DOHH2 (cell line): ENCODE measurements around the gene FGGY.
A peak's percentile ranks its signal among the peaks of the same experiment; 100 is the strongest.

ENCODE experiments used
- H3F3A ChIP-seq: fragments of 200-600 bp; sonication (generic), shearing (Covaris generic); 2 replicates; pipeline ENCODE4 v1.6.0; 2016; ENCODE audit warnings: antibody characterized with exemption, mild to moderate bottlenecking; ENCODE audit not compliant: control insufficient read depth, insufficient read depth
- H3K27ac ChIP-seq: fragments of 200-600 bp; sonication (generic); 2 replicates; pipeline ENCODE4 v1.5.1; 2014; ENCODE audit warnings: low read depth, mild to moderate bottlenecking, low read length, moderate library complexity
- H3K27me3 ChIP-seq: fragments of 200-600 bp; sonication (generic); 2 replicates; pipeline ENCODE4 v1.6.1; 2014; ENCODE audit warnings: mild to moderate bottlenecking, low read length, mixed read lengths; ENCODE audit not compliant: control insufficient read depth
- H3K36me3 ChIP-seq: fragments of 200-600 bp; sonication (generic); 2 replicates; pipeline ENCODE4 v1.6.1; 2014; ENCODE audit warnings: mild to moderate bottlenecking, low read length, moderate library complexity, mixed read lengths; ENCODE audit not compliant: control insufficient read depth
- H3K4me1 ChIP-seq: fragments of 200-600 bp; sonication (generic); 2 replicates; pipeline ENCODE4 v1.6.1; 2014; ENCODE audit warnings: mild to moderate bottlenecking, low read length, mixed read lengths; ENCODE audit not compliant: control insufficient read depth
- H3K4me2 ChIP-seq: fragments of 200-600 bp; sonication (generic); 2 replicates; pipeline ENCODE4 v1.6.0; 2014; ENCODE audit warnings: mild to moderate bottlenecking, low read length, moderate library complexity
- H3K4me3 ChIP-seq: fragments of 200-600 bp; sonication (generic); 2 replicates; pipeline ENCODE4 v1.5.1; 2014; ENCODE audit warnings: mild to moderate bottlenecking, low read length, mixed read lengths
- H3K79me2 ChIP-seq: fragments of 200-600 bp; sonication (generic); 2 replicates; pipeline ENCODE4 v1.6.1; 2014; ENCODE audit warnings: mild to moderate bottlenecking, low read length, mixed read lengths; ENCODE audit not compliant: control insufficient read depth
- H3K9me2 ChIP-seq: fragments of 200-600 bp; sonication (generic); replicated peaks from 2 replicates; pipeline ENCODE4 v1.6.1; 2014; ENCODE audit warnings: mild to moderate bottlenecking, low read length, mixed read lengths; ENCODE audit not compliant: control insufficient read depth
- H3K9me3 ChIP-seq: fragments of 200-600 bp; sonication (generic); 2 replicates; pipeline ENCODE4 v1.6.1; 2014; ENCODE audit warnings: antibody characterized with exemption, low read length, mixed read lengths; ENCODE audit not compliant: control insufficient read depth, insufficient read depth
- H4K20me1 ChIP-seq: fragments of 200-600 bp; sonication (generic); 2 replicates; pipeline ENCODE4 v1.6.0; 2014; ENCODE audit warnings: low read depth, mild to moderate bottlenecking, antibody characterized with exemption, low read length, moderate library complexity; ENCODE audit not compliant: control insufficient read depth, insufficient read depth
- CTCF ChIP-seq: fragments of 200-600 bp; sonication (generic); IDR thresholded peaks from one replicate; pipeline ENCODE4 v1.5.1; 2014; ENCODE audit warnings: antibody characterized with exemption, mild to moderate bottlenecking, low read depth, low read length; ENCODE audit not compliant: poor library complexity, severe bottlenecking
- EZH2phosphoT487 ChIP-seq: fragments of 200-600 bp; sonication (generic); IDR thresholded peaks from 2 replicates; pipeline ENCODE4 v1.6.1; 2017; ENCODE audit warnings: borderline replicate concordance, mild to moderate bottlenecking, antibody characterized with exemption, low read length, moderate library complexity, mixed read lengths

FGGY gene

GRCh38 chr1:59266927-59267293, 30.0 kb upstream of the FGGY start:
- Histone ChIP-seq H3K4me1 (peaks cover 29% of the 10 kb centered on the region), H3K79me2 (no peaks in the 10 kb centered on the region), H3K9me3 (no peaks in the 10 kb centered on the region), H3F3A (peaks cover 7% of the 10 kb centered on the region), H3K4me2 (peak overlapping the region; percentile 76), H3K4me3 (peak overlapping the region; percentile 59), H3K36me3 (no peaks in the 10 kb centered on the region), H3K27ac (peak overlapping the region; percentile 90), H3K27me3 (no peaks in the 10 kb centered on the region), H4K20me1 (no peaks in the 10 kb centered on the region), H3K9me2 (no peaks in the 10 kb centered on the region)
- TF ChIP-seq CTCF (no peak), EZH2phosphoT487 (no peak)

GRCh38 chr1:59268406-59268805, 28.5 kb upstream of the FGGY start:
- no peak overlapping the region for H3K4me2 ChIP-seq
- H3K27me3 ChIP-seq: no peaks in the 10 kb centered on the region
- no peaks in the 10 kb centered on the region for H3K9me2 ChIP-seq
- no peaks in the 10 kb centered on the region for H3K36me3 ChIP-seq
- H3K4me1 ChIP-seq: peaks cover 40% of the 10 kb centered on the region
- no peaks in the 10 kb centered on the region for H3K79me2 ChIP-seq
- H3F3A ChIP-seq: peaks cover 7% of the 10 kb centered on the region
- no peaks in the 10 kb centered on the region for H3K9me3 ChIP-seq
- no peak overlapping the region for H3K27ac ChIP-seq
- TF ChIP-seq CTCF: no peak
- TF ChIP-seq EZH2phosphoT487: no peak
- no peak overlapping the region for H3K4me3 ChIP-seq
- no peaks in the 10 kb centered on the region for H4K20me1 ChIP-seq

GRCh38 chr1:59271561-59272260, 25.2 kb upstream of the FGGY start:
- H4K20me1 ChIP-seq: no peaks in the 10 kb centered on the region
- no peaks in the 10 kb centered on the region for H3K9me3 ChIP-seq
- TF ChIP-seq CTCF (no peak), EZH2phosphoT487 (no peak)
- H3K9me2 ChIP-seq: no peaks in the 10 kb centered on the region
- no peak overlapping the region for H3K4me2 ChIP-seq
- no peak overlapping the region for H3K4me3 ChIP-seq
- no peaks in the 10 kb centered on the region for H3K27me3 ChIP-seq
- peaks cover 24% of the 10 kb centered on the region for H3K4me1 ChIP-seq
- no peaks in the 10 kb centered on the region for H3K36me3 ChIP-seq
- peaks cover 2% of the 10 kb centered on the region; the same call in 1 of the 2 replicates for H3F3A ChIP-seq
- no peak overlapping the region for H3K27ac ChIP-seq
- H3K79me2 ChIP-seq: no peaks in the 10 kb centered on the region
